B cell (primary cell): ENCODE data around the gene PNKP. TPM values are rescaled to one million over a fixed set of nuclear protein-coding genes. Genes with fewer than 3 reads are reported as not detected.

Experiments used
- ATAC-seq: fragments of 200-7000 bp; cut with Tn5 transposase; one replicate; pipeline ENCODE4 v1.10.0; 2021; ENCODE audit warnings: low read depth, mild to moderate bottlenecking, moderate number of reproducible peaks, moderate library complexity
- CTCF ChIA-PET: fragments of 350-600 bp; sonication (Branson Sonifier 250); formaldehyde crosslinking; loops from one replicate; lab custom pipeline; 2021; ENCODE audit warnings: antibody characterized with exemption, inconsistent platforms; lab: Charles Lee
- POLR2A ChIA-PET: fragments of 350-600 bp; sonication (Branson Sonifier 250); formaldehyde crosslinking; loops from one replicate; lab custom pipeline; 2021; ENCODE audit warnings: antibody characterized with exemption; lab: Charles Lee
- DNase-seq: peaks from one replicate; pipeline ENCODE4 v3.0.0; 2013
- H2AFZ ChIP-seq: 2 replicates; pipeline ENCODE4 v1.6.1; 2012; ENCODE audit warnings: mild to moderate bottlenecking, low read depth, low read length; ENCODE audit not compliant: insufficient read depth, poor library complexity, severe bottlenecking
- H3K27ac ChIP-seq, 2 donors: 1 replicate in 1 of 2; 2 replicates in 1 of 2; pipeline ENCODE4 v1.5.1; 2012 to 2013; ENCODE audit warnings: low read length in 2 of 2, mild to moderate bottlenecking in 2 of 2, moderate library complexity in 1 of 2
- H3K27me3 ChIP-seq, 4 experiments: fragments of 200-600 bp in 1 of 4; sonication (generic) in 1 of 4; replicated peaks in 1 of 4; 1 replicate in 2 of 4; 2 replicates in 2 of 4; pipeline versions ENCODE4 v1.6.1 to v1.7.0; 2013 to 2016; ENCODE audit warnings: low read length in 3 of 4, mild to moderate bottlenecking in 2 of 4, mixed read lengths in 1 of 4, moderate library complexity in 1 of 4; ENCODE audit not compliant: insufficient read depth in 4 of 4, control insufficient read depth in 3 of 4; ENCODE audit errors: control extremely low read depth in 1 of 4
- H3K36me3 ChIP-seq, 2 experiments: replicated peaks in 1 of 2; 1 replicate in 1 of 2; 2 replicates in 1 of 2; pipeline versions ENCODE4 v1.6.1 to v1.7.1; 2013; ENCODE audit warnings: low read length in 1 of 2; ENCODE audit not compliant: insufficient read depth in 2 of 2, control insufficient read depth in 1 of 2; ENCODE audit errors: control extremely low read depth in 1 of 2, extremely low read depth in 1 of 2
- H3K4me1 ChIP-seq, 2 donors: fragments of 200-600 bp in 1 of 2; sonication (generic) in 1 of 2; 1 replicate in 1 of 2; 2 replicates in 1 of 2; pipeline versions ENCODE4 v1.5.1 to v1.6.1; 2013 to 2017; ENCODE audit warnings: low read length in 2 of 2; ENCODE audit not compliant: control insufficient read depth in 2 of 2, insufficient read depth in 2 of 2
- H3K4me2 ChIP-seq: replicated peaks from 2 replicates; pipeline ENCODE3; 2012; ENCODE audit warnings: mild to moderate bottlenecking, low read depth, low read length; ENCODE audit not compliant: poor library complexity, severe bottlenecking
- H3K4me3 ChIP-seq, 5 experiments: fragments of 200-600 bp in 1 of 5; sonication (generic) in 1 of 5; 1 replicate in 3 of 5; 2 replicates in 2 of 5; pipeline versions ENCODE4 v1.5.1 to v1.7.0; 2011 to 2016; ENCODE audit warnings: low read length in 4 of 5, mild to moderate bottlenecking in 4 of 5, low read depth in 2 of 5, control low read depth in 1 of 5, moderate library complexity in 1 of 5; ENCODE audit not compliant: insufficient read depth in 1 of 5; ENCODE audit errors: control extremely low read depth in 1 of 5, extremely low read depth in 1 of 5
- H3K79me2 ChIP-seq: fragments of 200-600 bp; sonication (generic); one replicate; pipeline ENCODE4 v1.6.0; 2016; ENCODE audit warnings: low read length; ENCODE audit not compliant: control insufficient read depth, insufficient read depth
- H3K9ac ChIP-seq: fragments of 200-600 bp; sonication (generic); 2 replicates; pipeline ENCODE4 v1.6.1; 2017; ENCODE audit warnings: mild to moderate bottlenecking, low read length, moderate library complexity
- H3K9me3 ChIP-seq, 3 donors: one replicate each; pipeline versions ENCODE4 v1.6.1 to v1.7.1; 2013; ENCODE audit warnings: low read length in 2 of 3; ENCODE audit not compliant: control insufficient read depth in 2 of 3, insufficient read depth in 1 of 3; ENCODE audit errors: control extremely low read depth in 1 of 3
- H4K20me1 ChIP-seq: 2 replicates; pipeline ENCODE4 v1.6.0; 2012; ENCODE audit warnings: mild to moderate bottlenecking, low read length; ENCODE audit not compliant: insufficient read depth, control insufficient read depth, poor library complexity, severe bottlenecking
- H3K27ac Mint-ChIP-seq: one replicate; pipeline ENCODE4 v1.8.0; 2021; ENCODE audit warnings: mixed read lengths
- H3K27me3 Mint-ChIP-seq: one replicate; pipeline ENCODE4 v1.8.0; 2021; ENCODE audit warnings: mixed read lengths
- H3K4me1 Mint-ChIP-seq: one replicate; pipeline ENCODE4 v1.8.0; 2021; ENCODE audit warnings: mixed read lengths
- H3K4me3 Mint-ChIP-seq: one replicate; pipeline ENCODE4 v1.8.0; 2021; ENCODE audit warnings: mixed read lengths
- H3K9me3 Mint-ChIP-seq: one replicate; pipeline ENCODE4 v1.8.0; 2022; ENCODE audit warnings: mixed read lengths; ENCODE audit not compliant: insufficient read depth
- EZH2 ChIP-seq: IDR thresholded peaks from 2 replicates; pipeline ENCODE4 v1.6.1; 2012; ENCODE audit warnings: borderline replicate concordance, low read depth, mild to moderate bottlenecking, moderate library complexity, low read length; ENCODE audit not compliant: insufficient read depth, poor library complexity, severe bottlenecking
- WGBS: methylation state at CpG from one replicate; pipeline ENCODE4 v1.1.5; 2013; ENCODE audit warnings: missing lambda C conversion rate; ENCODE audit not compliant: insufficient coverage; 5-methylcytosine and 5-hydroxymethylcytosine counted together
- intact Hi-C: fragments of 100-400 bp; cut with micrococcal nuclease; formaldehyde crosslinking; loops from one replicate; pipeline ENCODE4 v1.10.0; 2022
- polyA minus RNA-seq: library from RNA; depleted of rRNA, polyadenylated mRNA; stranded (reverse); fragments of >200 nt; gene quantifications from 2 replicates; pipeline ENCODE4 v1.2.3, GENCODE V29; 2012
- polyA plus RNA-seq: library from polyadenylated mRNA; depleted of rRNA; stranded (reverse); fragments of >200 nt; gene quantifications from 2 replicates; pipeline ENCODE4 v1.2.3, GENCODE V29; 2012
- total RNA-seq, 2 donors: library from RNA; stranded (reverse); fragments of 120-200 nt in 1 of 2; gene quantifications; 1 replicate in 1 of 2; 2 replicates in 1 of 2; pipeline versions ENCODE4 v1.2.3 to v1.2.4, GENCODE V29; 2013 to 2022
- TF ChIP-seq, protein P1 (sequence below): fragments of 200-600 bp; IDR thresholded peaks from one replicate; pipeline ENCODE4 v1.8.0; 2022; ENCODE audit warnings: antibody characterized with exemption, mild to moderate bottlenecking

The PNKP gene
- 273 and 274 TPM in 2 replicates for total RNA-seq
- total RNA-seq (2013), result 87.2 TPM
- 173 and 179 TPM in 2 replicates for polyA plus RNA-seq
- 141 and 187 TPM in 2 replicates for polyA minus RNA-seq

DNA sequence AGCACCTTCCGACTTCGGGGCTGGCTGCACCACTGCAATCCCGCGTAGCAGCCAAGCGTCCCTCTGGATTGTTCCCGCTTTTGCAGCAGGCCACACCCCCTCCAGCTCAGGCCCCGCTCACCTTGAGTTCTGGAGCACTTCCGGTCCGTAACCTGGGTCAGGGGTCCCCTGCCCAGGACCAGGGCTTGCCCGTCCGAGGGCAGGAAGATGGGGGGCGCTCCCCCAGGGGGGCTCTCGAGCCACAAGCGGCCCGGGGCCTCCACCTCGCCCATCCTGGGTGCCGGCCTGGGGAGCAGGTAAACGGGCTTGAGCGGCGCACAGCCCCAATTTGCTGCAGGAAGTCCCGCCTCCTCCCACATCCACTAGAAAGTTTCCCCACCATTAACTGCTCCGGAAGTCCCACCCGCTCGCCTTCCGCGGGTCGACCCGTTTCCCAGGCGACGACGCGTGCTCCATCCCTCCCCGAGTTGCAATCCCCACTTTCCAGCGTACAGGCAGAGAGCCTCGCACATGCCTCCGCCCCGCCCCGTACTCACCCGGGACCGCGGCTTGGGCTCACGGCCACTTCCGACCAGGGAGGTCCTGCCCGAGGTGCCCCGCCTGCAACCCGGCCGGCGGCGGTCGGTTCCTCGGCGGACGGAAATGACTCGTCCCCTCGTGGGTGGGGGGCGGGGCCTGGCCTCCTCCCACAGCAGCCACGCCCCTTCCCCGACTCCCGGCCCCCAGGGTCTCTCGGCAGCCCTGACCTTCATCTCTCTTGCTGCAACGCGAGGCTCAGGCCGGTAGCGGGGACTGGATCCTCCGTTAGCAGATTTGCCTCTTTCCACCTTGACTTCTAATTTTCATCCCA is at the start of gene PNKP:
Gene PNKP (minus strand): TSS at position 644 of the 850 bp plus-strand sequence. CDS start 372 bp downstream, at position 272.
- intact Hi-C loops, result loop anchor here (1.0 to 2.0 kb wide), 4 partner anchors 17 to 226 kb away; partner anchors contain the start of genes FUZ and RRAS
- ATAC-seq, result peak; percentile 50
- Histone ChIP-seq H3K27ac (peak within 1 kb of the TSS; percentile 97 to 98), H4K20me1 (peaks cover 38% of the 10 kb centered on the region), H3K36me3 (peaks cover 0 to 29% of the 10 kb centered on the region in 2 experiments), H3K4me1 (peaks cover 30 to 50% of the 10 kb centered on the region in 2 donors), H3K4me3 (peak within 1 kb of the TSS; percentile 70 to 96 (median 88)), H3K27me3 (no peaks in the 10 kb centered on the region), H3K9ac (peak within 1 kb of the TSS; percentile 81), H3K4me2 (peak within 1 kb of the TSS; percentile 82), H2AFZ (peak within 1 kb of the TSS; percentile 94), H3K9me3 (peaks cover 0 to 20% (median 0%) of the 10 kb centered on the region in 3 donors), H3K79me2 (peaks cover 45% of the 10 kb centered on the region)
- Mint-ChIP-seq H3K27ac (peak within 1 kb of the TSS; percentile 100), H3K4me1 (peaks cover 50% of the 10 kb centered on the region), H3K27me3 (no peaks in the 10 kb centered on the region), H3K9me3 (no peaks in the 10 kb centered on the region), H3K4me3 (no peak within 1 kb of the TSS)
- DNase-seq, result peak; percentile 95
- POLR2A ChIA-PET, result interaction anchor here (0.6 to 5.0 kb wide), 9 partner anchors 10 to 415 kb away, joined by 3 to 40 read pairs (median 4); partner anchors contain the start of genes AKT1S1, ATF5, NUP62 and PTOV1
- under 1% methylated on average over 63 of the region's 65 CpGs for WGBS
- CTCF ChIA-PET, result interaction anchor here (0.6 to 1.1 kb wide), 3 partner anchors 76 to 167 kb away, joined by 3 to 4 read pairs (median 4); no protein-coding TSS in a partner anchor
- TF ChIP-seq, protein P1, sequence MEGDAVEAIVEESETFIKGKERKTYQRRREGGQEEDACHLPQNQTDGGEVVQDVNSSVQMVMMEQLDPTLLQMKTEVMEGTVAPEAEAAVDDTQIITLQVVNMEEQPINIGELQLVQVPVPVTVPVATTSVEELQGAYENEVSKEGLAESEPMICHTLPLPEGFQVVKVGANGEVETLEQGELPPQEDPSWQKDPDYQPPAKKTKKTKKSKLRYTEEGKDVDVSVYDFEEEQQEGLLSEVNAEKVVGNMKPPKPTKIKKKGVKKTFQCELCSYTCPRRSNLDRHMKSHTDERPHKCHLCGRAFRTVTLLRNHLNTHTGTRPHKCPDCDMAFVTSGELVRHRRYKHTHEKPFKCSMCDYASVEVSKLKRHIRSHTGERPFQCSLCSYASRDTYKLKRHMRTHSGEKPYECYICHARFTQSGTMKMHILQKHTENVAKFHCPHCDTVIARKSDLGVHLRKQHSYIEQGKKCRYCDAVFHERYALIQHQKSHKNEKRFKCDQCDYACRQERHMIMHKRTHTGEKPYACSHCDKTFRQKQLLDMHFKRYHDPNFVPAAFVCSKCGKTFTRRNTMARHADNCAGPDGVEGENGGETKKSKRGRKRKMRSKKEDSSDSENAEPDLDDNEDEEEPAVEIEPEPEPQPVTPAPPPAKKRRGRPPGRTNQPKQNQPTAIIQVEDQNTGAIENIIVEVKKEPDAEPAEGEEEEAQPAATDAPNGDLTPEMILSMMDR, result no peak
- TF ChIP-seq EZH2, result no peak
